GM12875 (cell line): ENCODE measurements around the gene SPHKAP.

Experiments used
- H3K4me3 ChIP-seq: one replicate; pipeline ENCODE4 v1.5.1; 2011; ENCODE audit warnings: low read depth, low read length, control low read depth
- CTCF ChIP-seq: IDR thresholded peaks from 2 replicates; pipeline ENCODE4 v1.5.1; 2011; ENCODE audit warnings: low read depth, mild to moderate bottlenecking, control low read depth, inconsistent platforms, low read length, moderate library complexity, borderline replicate concordance; ENCODE audit not compliant: insufficient read depth

SPHKAP gene

GRCh38 chr2:228131833-228132232 is 49.7 kb downstream of the SPHKAP start:
- no peak overlapping the region for H3K4me3 ChIP-seq
- no peak for TF ChIP-seq CTCF

- H3K4me3 ChIP-seq, result no peak overlapping the region
These were observed 55.1 kb downstream of the SPHKAP start for GRCh38 chr2:228126401-228126800.

GRCh38 chr2:228118940-228119339 is 62.5 kb downstream of the SPHKAP start:
- no peak overlapping the region for H3K4me3 ChIP-seq
- TF ChIP-seq CTCF, result no peak

More at GRCh38 chr2:228126401-228126800, 55.1 kb downstream of the SPHKAP start:
- no peak for TF ChIP-seq CTCF

GRCh38 chr2:228107846-228108245 is 73.6 kb downstream of the SPHKAP start:
- no peak for TF ChIP-seq CTCF
- H3K4me3 ChIP-seq, result no peak overlapping the region

- no peak overlapping the region for H3K4me3 ChIP-seq
- TF ChIP-seq CTCF, result no peak
These were observed 75.8 kb downstream of the SPHKAP start for GRCh38 chr2:228105526-228106250.

GRCh38 chr2:228104215-228104614 is 77.3 kb downstream of the SPHKAP start:
- H3K4me3 ChIP-seq, result no peak overlapping the region
- no peak for TF ChIP-seq CTCF

- H3K4me3 ChIP-seq, result no peak overlapping the region
- no peak for TF ChIP-seq CTCF
These were observed 78.1 kb downstream of the SPHKAP start for GRCh38 chr2:228103379-228103778.
